BE2C (cell line): ENCODE measurements around the gene PALD1.
A peak's percentile ranks its signal among the peaks of the same experiment; 100 is the strongest.

Experiments
- DNase-seq: peaks from one replicate; pipeline ENCODE4 v3.0.0-alpha.2; 2020
- H3K27me3 ChIP-seq: fragments of 250-450 bp; sonication (Bioruptor Pico); 2 replicates; pipeline ENCODE4 v1.5.1; 2020; ENCODE audit warnings: mild to moderate bottlenecking
- H3K36me3 ChIP-seq: fragments of 250-450 bp; sonication (Bioruptor Pico); 2 replicates; pipeline ENCODE4 v1.5.1; 2020; ENCODE audit warnings: mild to moderate bottlenecking
- H3K4me1 ChIP-seq: fragments of 250-450 bp; sonication (Bioruptor Pico); 2 replicates; pipeline ENCODE4 v1.5.1; 2020
- H3K4me3 ChIP-seq: 2 replicates; pipeline ENCODE4 v1.5.1; 2011; ENCODE audit warnings: low read depth, low read length
- H3K9me3 ChIP-seq: fragments of 250-450 bp; sonication (Bioruptor Pico); 2 replicates; pipeline ENCODE4 v1.5.1; 2020
- CTCF ChIP-seq: IDR thresholded peaks from 2 replicates; pipeline ENCODE4 v1.5.1; 2012; ENCODE audit warnings: mild to moderate bottlenecking, low read depth, low read length

The PALD1 gene

GRCh38 chr10:70475661-70476060 lies 2.9 kb upstream of the PALD1 start:
- no peaks in the 10 kb centered on the region; the same call in 1 of the 2 replicates for H3K4me1 ChIP-seq
- no peaks in the 10 kb centered on the region for H3K36me3 ChIP-seq
- DNase-seq, result no peak
- H3K4me3 ChIP-seq, result no peak overlapping the region
- TF ChIP-seq CTCF, result no peak
- H3K27me3 ChIP-seq, result no peaks in the 10 kb centered on the region; the same call in none of the 2 replicates
- H3K9me3 ChIP-seq, result no peaks in the 10 kb centered on the region

- H3K9me3 ChIP-seq, result no peaks in the 10 kb centered on the region
- H3K4me3 ChIP-seq, result no peak overlapping the region
- no peaks in the 10 kb centered on the region for H3K36me3 ChIP-seq
- DNase-seq, result no peak
- no peaks in the 10 kb centered on the region; the same call in none of the 2 replicates for H3K27me3 ChIP-seq
- TF ChIP-seq CTCF, result no peak
- H3K4me1 ChIP-seq, result no peaks in the 10 kb centered on the region; the same call in 1 of the 2 replicates
Measured at GRCh38 chr10:70476249-70477035, 2.1 kb upstream of the PALD1 start.

GRCh38 chr10:70477661-70478162 lies 855 bp upstream of the PALD1 start:
- no peaks in the 10 kb centered on the region; the same call in 1 of the 2 replicates for H3K4me1 ChIP-seq
- H3K36me3 ChIP-seq, result no peaks in the 10 kb centered on the region
- peak overlapping the region; percentile 50 for H3K4me3 ChIP-seq
- no peaks in the 10 kb centered on the region for H3K9me3 ChIP-seq
- no peak for TF ChIP-seq CTCF
- H3K27me3 ChIP-seq, result no peaks in the 10 kb centered on the region; the same call in none of the 2 replicates
- DNase-seq, result peak; percentile 29

- no peaks in the 10 kb centered on the region; the same call in 1 of the 2 replicates for H3K4me1 ChIP-seq
- no peak for DNase-seq
- H3K4me3 ChIP-seq, result peak overlapping the region; percentile 50
- no peaks in the 10 kb centered on the region; the same call in none of the 2 replicates for H3K27me3 ChIP-seq
- H3K36me3 ChIP-seq, result no peaks in the 10 kb centered on the region
- no peak for TF ChIP-seq CTCF
- no peaks in the 10 kb centered on the region for H3K9me3 ChIP-seq
Measured at GRCh38 chr10:70479165-70479581, 606 bp downstream of the PALD1 start.

GRCh38 chr10:70479626-70480238 lies 1.2 kb downstream of the PALD1 start:
- no peak for DNase-seq
- Histone ChIP-seq H3K36me3 (no peaks in the 10 kb centered on the region), H3K4me3 (no peak overlapping the region), H3K27me3 (no peaks in the 10 kb centered on the region; the same call in none of the 2 replicates), H3K4me1 (no peaks in the 10 kb centered on the region; the same call in 1 of the 2 replicates), H3K9me3 (no peaks in the 10 kb centered on the region)
- no peak for TF ChIP-seq CTCF
